Endodermal cell (in vitro differentiated cells): ENCODE results near the gene C4orf50. TPM values are rescaled to one million over a fixed set of nuclear protein-coding genes. Genes with fewer than 3 reads are reported as not detected.
A peak's percentile ranks its signal among the peaks of the same experiment; 100 is the strongest.

Experiments
- DNase-seq: peaks from one replicate; pipeline ENCODE4 v3.0.0-alpha.2; 2017
- H3K27ac ChIP-seq: 2 replicates; pipeline ENCODE4 v1.5.1; 2013; ENCODE audit warnings: mild to moderate bottlenecking, low read depth, low read length, moderate library complexity
- H3K27me3 ChIP-seq: 2 replicates; pipeline ENCODE4 v1.6.1; 2013; ENCODE audit warnings: mild to moderate bottlenecking, low read length, moderate library complexity; ENCODE audit not compliant: insufficient read depth, control insufficient read depth, poor library complexity, severe bottlenecking
- H3K36me3 ChIP-seq: 2 replicates; pipeline ENCODE4 v1.7.0; 2013; ENCODE audit warnings: mild to moderate bottlenecking, low read length, moderate library complexity; ENCODE audit not compliant: control insufficient read depth, insufficient read depth
- H3K4me1 ChIP-seq: one replicate; pipeline ENCODE4 v1.7.0; 2013; ENCODE audit warnings: low read length; ENCODE audit not compliant: control insufficient read depth, insufficient read depth
- H3K4me3 ChIP-seq: 2 replicates; pipeline ENCODE4 v1.5.1; 2013; ENCODE audit warnings: mild to moderate bottlenecking, low read length, moderate library complexity
- H3K9ac ChIP-seq: 2 replicates; pipeline ENCODE4 v1.6.1; 2013; ENCODE audit warnings: mild to moderate bottlenecking, low read length, moderate library complexity; ENCODE audit not compliant: poor library complexity, severe bottlenecking; ENCODE audit errors: extremely low read depth
- H3K9me3 ChIP-seq: 2 replicates; pipeline ENCODE4 v1.6.1; 2013; ENCODE audit warnings: mild to moderate bottlenecking, low read length, moderate library complexity; ENCODE audit not compliant: control insufficient read depth
- H3K27ac Mint-ChIP-seq: 2 replicates; pipeline ENCODE4 v1.8.0; 2020; ENCODE audit warnings: mixed read lengths
- H3K27me3 Mint-ChIP-seq: 2 replicates; pipeline ENCODE4 v1.8.0; 2021; ENCODE audit warnings: mild to moderate bottlenecking, mixed read lengths; ENCODE audit not compliant: insufficient read depth
- H3K36me3 Mint-ChIP-seq: 2 replicates; pipeline ENCODE4 v1.8.0; 2020; ENCODE audit warnings: low read depth, mixed read lengths
- H3K4me1 Mint-ChIP-seq: 2 replicates; pipeline ENCODE4 v1.8.0; 2020; ENCODE audit warnings: mixed read lengths
- H3K4me3 Mint-ChIP-seq: 2 replicates; pipeline ENCODE4 v1.8.0; 2020; ENCODE audit warnings: mild to moderate bottlenecking, moderate library complexity, mixed read lengths
- H3K9me3 Mint-ChIP-seq: 2 replicates; pipeline ENCODE4 v1.8.0; 2020; ENCODE audit warnings: mild to moderate bottlenecking, mixed read lengths
- WGBS, 2 experiments: methylation state at CpG; one replicate each; pipeline versions ENCODE4 v1.1.5 to v1.1.7; 2013; ENCODE audit warnings: missing lambda C conversion rate in 2 of 2, mixed read lengths in 1 of 2; ENCODE audit not compliant: insufficient coverage in 1 of 2, insufficient read length in 1 of 2; 5-methylcytosine and 5-hydroxymethylcytosine counted together
- total RNA-seq, 2 donors: library from RNA; stranded (reverse); fragmentation: NEBNext Ultra II Directional in 1 of 2; extraction: Animal tissue kit (Norgen Biotek cat#: 25700) in 1 of 2; gene quantifications; 2 replicates in 1 of 2; 3 replicates in 1 of 2; pipeline ENCODE4 v1.2.1, GENCODE V29; 2021
- TF ChIP-seq, protein P1 (sequence below): fragments of 200-600 bp; sonication (generic); conservative IDR thresholded peaks from 2 replicates; pipeline ENCODE4 v1.5.0; 2021; ENCODE audit warnings: antibody characterized with exemption, mild to moderate bottlenecking

C4orf50 gene
- total RNA-seq, 2 donors from 2014 or later, result 0.84 to 1.6 TPM

DNA sequence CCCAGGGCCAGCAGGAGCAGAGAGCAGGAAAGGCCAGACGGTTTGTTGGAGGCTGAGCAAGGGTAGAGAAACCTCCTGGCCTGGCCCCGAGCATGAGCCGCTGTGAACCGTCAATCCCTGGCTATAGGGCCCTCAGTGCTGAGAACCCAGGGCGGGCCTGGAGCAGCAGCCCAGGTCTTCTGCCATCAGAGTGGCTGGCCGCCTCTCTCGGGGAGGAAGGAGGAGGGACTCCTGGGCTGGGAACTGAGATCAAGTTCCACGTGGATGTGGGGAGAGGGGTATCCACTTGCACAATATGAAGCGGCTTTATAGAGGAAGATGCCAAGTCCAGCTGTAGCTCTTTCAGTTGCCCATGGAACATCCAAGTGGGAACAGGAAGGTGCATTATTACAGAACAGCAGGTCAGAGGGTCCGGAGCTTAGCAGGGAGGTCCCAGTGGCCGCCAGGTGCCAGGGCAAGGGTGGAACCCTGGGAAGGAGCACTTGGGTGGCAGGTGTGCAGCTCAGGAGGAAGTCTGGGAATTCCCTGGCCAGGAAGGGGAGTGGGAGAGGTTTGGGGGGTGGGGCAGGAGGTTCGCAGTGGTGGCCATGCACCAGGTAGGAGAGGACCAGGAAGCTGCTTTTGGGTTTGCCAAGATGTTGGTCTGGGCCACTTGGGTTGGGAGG is 93.6 kb downstream of the C4orf50 start:
- Histone ChIP-seq H3K27me3 (no peaks in the 10 kb centered on the region), H3K36me3 (no peaks in the 10 kb centered on the region), H3K27ac (no peak overlapping the region), H3K4me1 (no peaks in the 10 kb centered on the region), H3K9ac (no peak overlapping the region), H3K4me3 (no peak overlapping the region), H3K9me3 (no peaks in the 10 kb centered on the region)
- Mint-ChIP-seq H3K27me3 (peaks cover 4% of the 10 kb centered on the region), H3K36me3 (no peaks in the 10 kb centered on the region), H3K4me1 (peaks cover 15% of the 10 kb centered on the region), H3K4me3 (no peak overlapping the region), H3K27ac (no peak overlapping the region), H3K9me3 (no peaks in the 10 kb centered on the region)
- DNase-seq, result peak; percentile 38
- TF ChIP-seq, protein P1, sequence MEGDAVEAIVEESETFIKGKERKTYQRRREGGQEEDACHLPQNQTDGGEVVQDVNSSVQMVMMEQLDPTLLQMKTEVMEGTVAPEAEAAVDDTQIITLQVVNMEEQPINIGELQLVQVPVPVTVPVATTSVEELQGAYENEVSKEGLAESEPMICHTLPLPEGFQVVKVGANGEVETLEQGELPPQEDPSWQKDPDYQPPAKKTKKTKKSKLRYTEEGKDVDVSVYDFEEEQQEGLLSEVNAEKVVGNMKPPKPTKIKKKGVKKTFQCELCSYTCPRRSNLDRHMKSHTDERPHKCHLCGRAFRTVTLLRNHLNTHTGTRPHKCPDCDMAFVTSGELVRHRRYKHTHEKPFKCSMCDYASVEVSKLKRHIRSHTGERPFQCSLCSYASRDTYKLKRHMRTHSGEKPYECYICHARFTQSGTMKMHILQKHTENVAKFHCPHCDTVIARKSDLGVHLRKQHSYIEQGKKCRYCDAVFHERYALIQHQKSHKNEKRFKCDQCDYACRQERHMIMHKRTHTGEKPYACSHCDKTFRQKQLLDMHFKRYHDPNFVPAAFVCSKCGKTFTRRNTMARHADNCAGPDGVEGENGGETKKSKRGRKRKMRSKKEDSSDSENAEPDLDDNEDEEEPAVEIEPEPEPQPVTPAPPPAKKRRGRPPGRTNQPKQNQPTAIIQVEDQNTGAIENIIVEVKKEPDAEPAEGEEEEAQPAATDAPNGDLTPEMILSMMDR, result no peak
- 88 to 89% methylated on average over 8 to 12 of the region's 12 CpGs for WGBS, 2 experiments

DNA sequence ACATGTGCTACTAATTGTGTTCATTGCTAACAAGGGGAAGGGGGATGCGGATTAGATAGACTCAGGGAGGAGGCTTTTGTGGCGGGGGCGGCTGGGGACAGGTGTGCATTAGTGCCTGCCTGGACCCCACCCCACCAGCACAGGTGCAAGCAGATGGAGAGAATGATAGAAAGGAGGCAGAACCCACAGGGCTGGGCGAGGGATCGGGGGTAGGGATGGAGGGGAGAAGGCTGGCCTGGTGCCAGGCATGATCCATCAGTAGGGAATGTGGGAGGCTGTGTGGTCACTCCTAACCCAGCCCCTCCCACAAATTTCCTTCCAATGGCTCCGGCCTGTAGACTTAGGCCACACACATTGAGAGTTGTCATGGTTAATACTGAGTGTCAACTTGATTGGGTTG is 94.9 kb downstream of the C4orf50 start:
- no peaks in the 10 kb centered on the region for H3K36me3 ChIP-seq
- Mint-ChIP-seq H3K9me3 (no peaks in the 10 kb centered on the region), H3K4me3 (no peak overlapping the region), H3K4me1 (peaks cover 15% of the 10 kb centered on the region), H3K27ac (no peak overlapping the region), H3K36me3 (no peaks in the 10 kb centered on the region), H3K27me3 (peaks cover 7% of the 10 kb centered on the region)
- no peak overlapping the region for H3K4me3 ChIP-seq
- no peak overlapping the region for H3K27ac ChIP-seq
- DNase-seq, result peak; percentile 41
- no peak overlapping the region for H3K9ac ChIP-seq
- WGBS, 2 experiments, result 84% methylated on average over 6 of the region's 6 CpGs; no CpG with 5 or more reads in 1 of the 2 experiments
- no peaks in the 10 kb centered on the region for H3K9me3 ChIP-seq
- H3K27me3 ChIP-seq, result no peaks in the 10 kb centered on the region
- H3K4me1 ChIP-seq, result no peaks in the 10 kb centered on the region
- TF ChIP-seq, protein P1, result no peak

DNA sequence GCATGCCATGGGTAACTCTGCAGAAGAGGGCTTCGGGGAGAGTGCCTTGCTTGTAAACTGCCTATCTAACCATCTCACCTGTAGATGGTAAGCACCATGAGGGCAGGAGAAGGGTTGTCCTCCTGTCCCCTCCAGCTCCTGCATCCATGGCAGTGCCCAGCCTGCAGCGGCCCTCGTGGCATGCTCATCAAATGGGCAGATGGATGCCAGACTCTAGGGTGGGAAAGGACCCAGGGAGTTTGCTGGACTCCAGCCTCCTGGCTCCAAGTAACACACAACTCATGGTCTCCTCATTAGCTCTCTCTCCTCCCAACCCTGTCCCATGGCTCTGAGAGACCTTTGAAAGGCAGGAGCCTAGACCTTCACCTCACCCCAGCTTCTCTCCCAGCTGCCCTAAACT is 95.7 kb downstream of the C4orf50 start:
- TF ChIP-seq, protein P1, result no peak
- H3K4me1 Mint-ChIP-seq, result peaks cover 12% of the 10 kb centered on the region
- 76% methylated on average over 3 of the region's 3 CpGs; no CpG with 5 or more reads in 1 of the 2 experiments for WGBS, 2 experiments
- no peak overlapping the region for H3K9ac ChIP-seq
- H3K36me3 ChIP-seq, result no peaks in the 10 kb centered on the region
- no peak for DNase-seq
- H3K27ac Mint-ChIP-seq, result no peak overlapping the region
- no peak overlapping the region for H3K4me3 Mint-ChIP-seq
- no peak overlapping the region for H3K4me3 ChIP-seq
- H3K27ac ChIP-seq, result no peak overlapping the region
- H3K4me1 ChIP-seq, result no peaks in the 10 kb centered on the region
- H3K27me3 ChIP-seq, result no peaks in the 10 kb centered on the region
- H3K36me3 Mint-ChIP-seq, result no peaks in the 10 kb centered on the region
- H3K27me3 Mint-ChIP-seq, result peaks cover 7% of the 10 kb centered on the region
- no peaks in the 10 kb centered on the region for H3K9me3 Mint-ChIP-seq
- no peaks in the 10 kb centered on the region for H3K9me3 ChIP-seq
